ENCODE results near the gene HOXB8. TPM values are rescaled to one million over a fixed set of nuclear protein-coding genes. Genes with fewer than 3 reads are reported as not detected.

HOXB8 gene
- total RNA-seq (2022; extraction: Qiagen RNA extraction), result 5.3 to 6.8 TPM (median 5.9 TPM) in 5 replicates

GRCh38 chr17:48615047-48615962 lies at the start of gene HOXB8:
HOXB8 (minus strand) TSS chr17:48615292; CDS start chr17:48614704, 588 bp downstream.

DNA sequence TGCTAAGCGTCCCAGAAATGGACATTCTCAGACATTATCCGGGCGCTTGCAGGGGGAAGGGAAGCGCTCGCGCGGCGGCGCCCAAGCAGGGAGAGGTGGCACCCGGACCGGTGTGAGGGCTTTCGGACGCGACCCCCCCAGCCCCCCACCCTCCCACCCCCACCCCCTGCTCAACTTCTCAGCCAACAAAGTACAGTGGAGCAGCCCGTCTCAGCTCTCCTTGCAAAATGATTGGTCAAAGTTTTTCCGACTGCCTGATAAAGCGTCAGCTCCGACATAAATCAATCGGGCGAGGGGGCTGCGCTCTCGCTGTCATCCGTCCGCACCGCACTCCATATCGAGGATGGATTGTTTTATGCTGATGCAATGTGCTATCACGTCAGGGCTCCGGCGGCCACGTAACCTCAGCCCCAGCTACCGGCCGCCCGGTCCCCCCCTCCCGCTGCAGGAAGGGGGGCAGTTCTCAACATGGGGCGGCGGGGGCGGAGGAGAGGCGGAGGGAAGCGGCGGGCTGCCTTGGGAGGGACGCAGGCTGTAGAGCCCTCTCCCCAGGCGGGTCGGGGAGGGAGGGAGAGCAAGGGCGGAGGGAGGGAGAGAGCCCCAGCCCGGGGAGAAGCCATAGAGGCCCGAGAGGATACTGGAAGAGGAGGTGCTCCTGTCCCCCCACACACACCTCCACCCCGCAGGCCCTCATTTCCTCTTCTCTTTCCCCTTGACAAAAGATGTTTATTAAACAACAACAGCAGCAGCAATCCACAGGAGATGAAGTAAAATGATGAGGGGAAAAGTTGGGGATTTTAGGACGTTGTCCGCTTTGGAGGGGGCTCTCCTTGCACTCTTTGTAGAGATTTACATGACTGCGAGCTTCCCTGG lies 11.4 kb upstream of the HOXB8 start, which contains the start of gene HOXB9:
HOXB9 (minus strand) TSS at position 114 of the 873 bp plus-strand sequence; CDS start at position 25, 89 bp downstream.

GRCh38 chr17:48610282-48611211 lies 4.5 kb downstream of the HOXB8 start, which contains the start of gene HOXB7:
HOXB7 (minus strand) TSS chr17:48611017; CDS start chr17:48610918, 99 bp downstream.

GRCh38 chr17:48604770-48605329 lies 10.2 kb downstream of the HOXB8 start, which contains the start of gene HOXB6:
HOXB6 (minus strand) TSS chr17:48604986; CDS start chr17:48598150, 6,836 bp downstream.

DNA sequence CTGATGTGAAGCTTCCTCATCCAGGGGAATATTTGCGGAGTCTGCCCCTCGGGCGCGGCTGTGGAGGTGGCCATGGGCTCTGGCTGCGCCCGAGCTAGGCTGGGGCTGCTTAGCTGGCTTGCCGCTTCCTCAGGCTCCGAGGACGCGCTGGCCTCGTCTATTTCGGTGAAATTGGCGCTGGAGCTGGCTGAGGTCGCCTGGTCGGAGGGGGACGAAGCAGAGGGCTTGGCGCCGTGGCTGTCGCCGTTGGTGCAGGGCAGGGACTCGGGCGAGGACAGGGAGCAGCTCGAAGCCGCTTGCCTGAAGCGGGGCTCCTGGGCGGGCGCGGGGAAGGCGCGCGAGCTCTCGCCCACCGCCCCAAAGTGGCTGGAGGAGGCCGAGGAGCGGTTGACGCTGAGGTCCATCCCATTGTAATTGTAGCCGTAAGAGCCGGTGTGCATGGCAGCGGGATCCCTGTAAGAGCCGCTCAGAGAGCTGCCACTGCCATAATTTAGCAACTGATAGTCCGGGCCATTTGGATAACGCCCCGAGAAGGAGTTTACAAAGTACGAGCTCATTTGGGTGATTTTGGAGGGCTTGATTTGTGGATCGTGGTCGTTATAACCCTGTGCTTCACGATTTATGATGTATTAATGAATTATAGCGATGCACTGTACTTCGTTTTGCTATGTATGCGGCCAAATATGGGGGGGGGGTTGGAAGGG lies 21.8 kb downstream of the HOXB8 start, which contains the start of gene HOXB5:
HOXB5 (minus strand) TSS at position 654 of the 704 bp plus-strand sequence; CDS start at position 557, 97 bp downstream.

GRCh38 chr17:48589831-48590606 lies 25.1 kb downstream of the HOXB8 start, which contains the start of gene HOXB3:
HOXB3 (minus strand) TSS chr17:48590241; CDS start chr17:48552474, 37,767 bp downstream.

GRCh38 chr17:48577946-48578615 lies 37.0 kb downstream of the HOXB8 start, which contains the start of gene HOXB4:
HOXB4 (minus strand) TSS chr17:48578350; CDS start chr17:48578319, 31 bp downstream.

Other genes starting within 250 kb of the HOXB8 start
- gene SKAP1, start 185.1 kb downstream of the HOXB8 start, total RNA-seq (2022; extraction: Qiagen RNA extraction), result 0.11 to 0.14 TPM in 2 of 5 replicates, not detected in the others
- not detected in 5 replicates for gene HOXB1, start 84.3 kb downstream of the HOXB8 start, total RNA-seq (2022; extraction: Qiagen RNA extraction)
- 0.33 to 0.46 TPM (median 0.34 TPM) in 5 replicates for gene HOXB2, start 70.2 kb downstream of the HOXB8 start, total RNA-seq (2022; extraction: Qiagen RNA extraction)
- 0.06 to 0.13 TPM (median 0.09 TPM) in 5 replicates for gene HOXB4, start 36.9 kb downstream of the HOXB8 start, total RNA-seq (2022; extraction: Qiagen RNA extraction)
- 3.9 to 6.9 TPM (median 6.0 TPM) in 5 replicates for gene HOXB3, start 25.1 kb downstream of the HOXB8 start, total RNA-seq (2022; extraction: Qiagen RNA extraction)
- 0.88 to 2.5 TPM (median 2.0 TPM) in 5 replicates for gene HOXB5, start 21.5 kb downstream of the HOXB8 start, total RNA-seq (2022; extraction: Qiagen RNA extraction)
- gene HOXB6, start 10.3 kb downstream of the HOXB8 start, total RNA-seq (2022; extraction: Qiagen RNA extraction), result 2.5 to 5.9 TPM (median 4.8 TPM) in 5 replicates
- gene HOXB7, start 4.3 kb downstream of the HOXB8 start, total RNA-seq (2022; extraction: Qiagen RNA extraction), result 28.6 to 35.7 TPM (median 31.4 TPM) in 5 replicates
- gene HOXB9, start 11.1 kb upstream of the HOXB8 start, total RNA-seq (2022; extraction: Qiagen RNA extraction), result 7.0 to 7.5 TPM (median 7.3 TPM) in 5 replicates
- not detected in 5 replicates for gene PRAC1, start 107.2 kb upstream of the HOXB8 start, total RNA-seq (2022; extraction: Qiagen RNA extraction)
- gene PRAC2, start 107.9 kb upstream of the HOXB8 start, total RNA-seq (2022; extraction: Qiagen RNA extraction), result not detected in 5 replicates
- gene HOXB13, start 113.5 kb upstream of the HOXB8 start, total RNA-seq (2022; extraction: Qiagen RNA extraction), result 1.6 to 2.3 TPM (median 2.0 TPM) in 5 replicates
- gene TTLL6, start 201.9 kb upstream of the HOXB8 start, total RNA-seq (2022; extraction: Qiagen RNA extraction), result 0.56 to 1.1 TPM (median 0.70 TPM) in 5 replicates
- gene CALCOCO2, start 215.7 kb upstream of the HOXB8 start, total RNA-seq (2022; extraction: Qiagen RNA extraction), result 76.5 to 92.9 TPM (median 91.9 TPM) in 5 replicates